ENCODE results near the gene PRUNE1. TPM values are rescaled to one million over a fixed set of nuclear protein-coding genes. Genes with fewer than 3 reads are reported as not detected.

PRUNE1 gene
- total RNA-seq, 2 experiments from 2014 or later: 12.4 to 15.7 TPM

GRCh38 chr1:151010346-151010726 is 2.1 kb downstream of the PRUNE1 start:
- DNase-seq (no peak), ATAC-seq (no peak)
- no peak overlapping the region for H3K4me3 Mint-ChIP-seq
- intact Hi-C loops (cut with micrococcal nuclease): no loop called here
- CTCF ChIA-PET: interaction anchor here (0.6 to 3.9 kb wide), 4 partner anchors 14 to 271 kb away, joined by 3 to 18 read pairs (median 8); partner anchors contain the start of gene C1orf56
- no peaks in the 10 kb centered on the region for H3K27me3 Mint-ChIP-seq
- H3K9me3 Mint-ChIP-seq: no peaks in the 10 kb centered on the region
- H3K4me1 Mint-ChIP-seq (ENCODE audit: low read depth): peaks cover 62% of the 10 kb centered on the region
- POLR2A ChIA-PET: interaction anchor here (1.6 kb wide), 1 partner anchor 11 kb away, joined by 3 read pairs; no protein-coding TSS in a partner anchor
- no peak for TF ChIP-seq CTCF (IDR thresholded peaks at IDR 0.05)
- H3K36me3 Mint-ChIP-seq (ENCODE audit: low read depth): peaks cover 3% of the 10 kb centered on the region
- no peak overlapping the region for H3K27ac Mint-ChIP-seq

GRCh38 chr1:151011154-151011850 is 3.1 kb downstream of the PRUNE1 start:
- intact Hi-C loops (cut with micrococcal nuclease): no loop called here
- DNase-seq (no peak), ATAC-seq (no peak)
- no peaks in the 10 kb centered on the region for H3K27me3 Mint-ChIP-seq
- TF ChIP-seq CTCF (IDR thresholded peaks at IDR 0.05): no peak
- no peaks in the 10 kb centered on the region for H3K9me3 Mint-ChIP-seq
- peak overlapping the region; percentile 59 for H3K27ac Mint-ChIP-seq
- peaks cover 3% of the 10 kb centered on the region for H3K36me3 Mint-ChIP-seq (ENCODE audit: low read depth)
- POLR2A ChIA-PET: interaction anchor here (0.6 to 1.6 kb wide), 5 partner anchors 9 to 238 kb away, joined by 3 to 5 read pairs (median 3); no protein-coding TSS in a partner anchor
- no peak overlapping the region for H3K4me3 Mint-ChIP-seq
- H3K4me1 Mint-ChIP-seq (ENCODE audit: low read depth): peaks cover 54% of the 10 kb centered on the region
- CTCF ChIA-PET: interaction anchor here (0.6 to 3.9 kb wide), 8 partner anchors 9 to 270 kb away, joined by 3 to 18 read pairs (median 4); partner anchors contain the start of genes C1orf56 and TNFAIP8L2

GRCh38 chr1:151012684-151013471 is 4.6 kb downstream of the PRUNE1 start:
- no peak for TF ChIP-seq CTCF (IDR thresholded peaks at IDR 0.05)
- Mint-ChIP-seq H3K4me1 (ENCODE audit: low read depth) (peaks cover 38% of the 10 kb centered on the region), H3K27ac (no peak overlapping the region), H3K36me3 (ENCODE audit: low read depth) (peaks cover 3% of the 10 kb centered on the region), H3K4me3 (no peak overlapping the region), H3K27me3 (no peaks in the 10 kb centered on the region), H3K9me3 (no peaks in the 10 kb centered on the region)
- no peak for ATAC-seq
- POLR2A ChIA-PET: interaction anchor here (0.7 kb wide), 1 partner anchor 18 kb away, joined by 3 read pairs; no protein-coding TSS in a partner anchor
- intact Hi-C loops (cut with micrococcal nuclease): no loop called here
- DNase-seq: no peak
- CTCF ChIA-PET: interaction anchor here (0.7 to 3.9 kb wide), 7 partner anchors 11 to 628 kb away, joined by 3 to 14 read pairs (median 5); partner anchors contain the start of gene TNFAIP8L2

GRCh38 chr1:151013518-151013917 is 5.3 kb downstream of the PRUNE1 start:
- no peak for TF ChIP-seq CTCF (IDR thresholded peaks at IDR 0.05)
- no peaks in the 10 kb centered on the region for H3K27me3 Mint-ChIP-seq
- H3K9me3 Mint-ChIP-seq: no peaks in the 10 kb centered on the region
- no peak for DNase-seq
- peaks cover 3% of the 10 kb centered on the region for H3K36me3 Mint-ChIP-seq (ENCODE audit: low read depth)
- no peak overlapping the region for H3K4me3 Mint-ChIP-seq
- intact Hi-C loops (cut with micrococcal nuclease): no loop called here
- no peak for ATAC-seq
- peaks cover 36% of the 10 kb centered on the region for H3K4me1 Mint-ChIP-seq (ENCODE audit: low read depth)
- no peak overlapping the region for H3K27ac Mint-ChIP-seq
- POLR2A ChIA-PET: no interaction called here
- CTCF ChIA-PET: interaction anchor here (1.6 kb wide), 1 partner anchor 11 kb away, joined by 7 read pairs; no protein-coding TSS in a partner anchor

Data from activated CD8-positive, alpha-beta T cell treated with anti-CD3 and anti-CD28 coated beads for 36 hours (primary cell).